ENCODE data around the gene PHACTR1. TPM values are rescaled to one million over a fixed set of nuclear protein-coding genes. Genes with fewer than 3 reads are reported as not detected.

Gene PHACTR1
- total and polyA plus RNA-seq, 9 of the 15 experiments (the other 6 are each of a cell fraction or from before 2014, with no cell fraction given) = 11.5 to 32.6 (median 22.0) TPM

- H3K4me1 ChIP-seq (replicated peaks in 1 of 2; ENCODE audit: control insufficient read depth in 2 of 2, insufficient read depth in 2 of 2, low read length in 2 of 2) = peaks cover 0 to 5% of the 10 kb centered on the region in 2 experiments; a peak in 2 of 5 replicates
- no peaks in the 10 kb centered on the region for H4K20me1 ChIP-seq (replicated peaks; ENCODE audit: control insufficient read depth, insufficient read depth, low read length)
- WGBS (ENCODE audit: insufficient coverage, low coverage, missing lambda C conversion rate) = 37% methylated on average over 8 of the region's 8 CpGs
- H3K9me1 ChIP-seq (ENCODE audit: control insufficient read depth, insufficient read depth, low read length) = no peaks in the 10 kb centered on the region
- in situ Hi-C loops (cut with MboI) = no loop called here
- FAIRE-seq (no peak), DNase-seq (ENCODE audit: extremely low read depth in 1 of 4, low spot score in 3 of 4) (no peak), ATAC-seq (peak; percentile 16; the same call in 2 of the 3 replicates)
- H2AFZ ChIP-seq (ENCODE audit: low read depth, low read length) = no peak overlapping the region
- ChIA-PET POLR2A (interaction anchor here (0.6 kb wide), 1 partner anchor 78 kb away, joined by 4 read pairs; no protein-coding TSS in a partner anchor), CTCF (ENCODE audit: low intra/inter-chr PET ratio) (no interaction called here)
- no peak overlapping the region for H3K4me2 ChIP-seq (ENCODE audit: insufficient read depth, low read length)
- H3K4me3 ChIP-seq = no peak overlapping the region
- no peaks in the 10 kb centered on the region for H3K79me2 ChIP-seq (ENCODE audit: control insufficient read depth, insufficient read depth, low read length)
- TF ChIP-seq ZBTB33 (CRISPR knock-in tag; IDR thresholded peaks at IDR 0.05) (0 out of 2 replicates have a peak, but pooled peaks have one; percentile 12), COPS2 (conservative IDR thresholded peaks at IDR 0.05) (no peak)
- intact Hi-C loops (cut with micrococcal nuclease) = no loop called here
- no peak overlapping the region for H3K9ac ChIP-seq (ENCODE audit: insufficient read depth in 1 of 2, low read depth in 2 of 2, low read length in 2 of 2)
- no peaks in the 10 kb centered on the region for H3K36me3 ChIP-seq (ENCODE audit: control insufficient read depth, insufficient read depth, low read length)
- no TSS peak for BruUV-seq (replicated peaks)
- H3K27me3 ChIP-seq (ENCODE audit: control insufficient read depth in 2 of 2, insufficient read depth in 2 of 2, low read length in 2 of 2) = no peaks in the 10 kb centered on the region; a peak in 1 of 5 replicates
- no peaks in the 10 kb centered on the region for H3K9me3 ChIP-seq (replicated peaks; ENCODE audit: control insufficient read depth, insufficient read depth, low read depth, low read length)
- no peak overlapping the region for H3K27ac ChIP-seq (ENCODE audit: extremely low read depth, low read depth, low read length)
Observed at GRCh38 chr6:13248994-13249393, 532.4 kb downstream of the PHACTR1 start.

DNA sequence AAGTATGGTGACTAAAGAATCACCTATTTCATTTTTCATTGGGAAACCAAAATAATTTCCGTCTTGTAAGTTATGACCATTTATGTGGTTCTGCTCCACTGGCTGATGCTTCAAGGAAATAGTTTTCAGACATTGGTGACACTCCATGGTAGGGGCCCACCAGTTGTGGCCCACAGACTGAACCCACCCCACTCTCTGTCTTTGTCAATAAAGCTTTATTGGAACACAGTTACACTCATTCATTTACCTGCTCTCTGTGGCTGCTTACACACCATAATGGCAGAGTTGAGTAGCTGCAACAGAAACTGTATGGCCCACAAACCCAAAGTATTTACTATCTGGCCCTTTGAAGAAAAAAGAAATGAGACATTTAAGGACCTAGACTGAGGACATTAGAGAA is 533.2 kb downstream of the PHACTR1 start:
- Histone ChIP-seq H3K27ac (ENCODE audit: extremely low read depth, low read depth, low read length) (no peak overlapping the region), H3K4me1 (replicated peaks in 1 of 2; ENCODE audit: control insufficient read depth in 2 of 2, insufficient read depth in 2 of 2, low read length in 2 of 2) (peaks cover 0 to 5% of the 10 kb centered on the region in 2 experiments; a peak in 2 of 5 replicates), H2AFZ (ENCODE audit: low read depth, low read length) (peak overlapping the region; percentile 52), H3K4me3 (no peak overlapping the region), H3K4me2 (ENCODE audit: insufficient read depth, low read length) (no peak overlapping the region), H3K27me3 (ENCODE audit: control insufficient read depth in 2 of 2, insufficient read depth in 2 of 2, low read length in 2 of 2) (no peaks in the 10 kb centered on the region; a peak in 2 of 5 replicates), H3K36me3 (ENCODE audit: control insufficient read depth, insufficient read depth, low read length) (no peaks in the 10 kb centered on the region), H3K79me2 (ENCODE audit: control insufficient read depth, insufficient read depth, low read length) (no peaks in the 10 kb centered on the region), H3K9me1 (ENCODE audit: control insufficient read depth, insufficient read depth, low read length) (no peaks in the 10 kb centered on the region), H3K9me3 (replicated peaks; ENCODE audit: control insufficient read depth, insufficient read depth, low read depth, low read length) (no peaks in the 10 kb centered on the region), H3K9ac (ENCODE audit: insufficient read depth in 1 of 2, low read depth in 2 of 2, low read length in 2 of 2) (no peak overlapping the region), H4K20me1 (replicated peaks; ENCODE audit: control insufficient read depth, insufficient read depth, low read length) (no peaks in the 10 kb centered on the region)
- in situ Hi-C loops (cut with MboI) = no loop called here
- CTCF ChIA-PET (ENCODE audit: low intra/inter-chr PET ratio) = no interaction called here
- WGBS (ENCODE audit: insufficient coverage, low coverage, missing lambda C conversion rate) = 81% methylated on average over 1 of the region's 1 CpG
- FAIRE-seq (no peak), DNase-seq (ENCODE audit: extremely low read depth in 1 of 4, low spot score in 3 of 4) (no peak), ATAC-seq (no peak)
- BruUV-seq (replicated peaks) = no TSS peak
- intact Hi-C loops (cut with micrococcal nuclease) = no loop called here
- POLR2A ChIA-PET = interaction anchor here (0.5 to 0.6 kb wide), 2 partner anchors 16 to 46 kb away, joined by 3 read pairs; no protein-coding TSS in a partner anchor
- TF ChIP-seq FOXP4 (CRISPR knock-in tag; IDR thresholded peaks at IDR 0.05; ENCODE audit: borderline replicate concordance) = no peak
- no peak for TF ChIP-seq MTA3 (IDR thresholded peaks at IDR 0.05; ENCODE audit: borderline replicate concordance)
- TF ChIP-seq POU5F1 (IDR thresholded peaks at IDR 0.05; ENCODE audit: borderline replicate concordance, low read depth, low read length, partially characterized antibody) = no peak
- TF ChIP-seq ZNF384 (IDR thresholded peaks at IDR 0.05; ENCODE audit: low read depth, low read length) = peak; percentile 71
- TF ChIP-seq GTF2A2 (tag; IDR thresholded peaks at IDR 0.05) = no peak
